ENCODE measurements around the gene OTUD7B.
"Not testable (repeated sequence)": the region's sequence is repeated elsewhere in the genome, so short reads cannot be mapped to it uniquely, and the experiment has no call there.

The OTUD7B gene

GRCh38 chr1:150010393-150011115 is at the start of gene OTUD7B:
OTUD7B (minus strand) TSS chr1:150010726; CDS start chr1:149977510, 33,216 bp downstream.
- peak; percentile 88 for DNase-seq

DNA sequence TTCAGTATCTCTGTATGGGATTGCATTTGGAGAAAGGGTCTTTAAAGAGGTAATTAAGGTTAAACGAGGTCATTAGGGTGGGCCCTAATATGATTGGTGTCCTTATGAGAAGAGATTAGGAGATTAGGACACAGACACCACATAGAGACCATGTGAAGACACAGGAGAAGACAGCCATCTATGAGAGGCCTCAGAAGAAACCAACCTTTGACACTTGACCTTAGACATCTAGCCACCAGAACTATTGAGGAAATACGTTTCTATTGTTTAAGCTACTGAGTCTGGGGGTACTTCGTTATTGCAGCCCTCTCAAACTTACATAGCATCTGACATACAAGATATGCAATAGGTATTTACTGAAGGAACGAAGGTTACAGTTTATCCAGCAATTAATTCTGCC is 49.7 kb upstream of the OTUD7B start:
- DNase-seq = no peak

DNA sequence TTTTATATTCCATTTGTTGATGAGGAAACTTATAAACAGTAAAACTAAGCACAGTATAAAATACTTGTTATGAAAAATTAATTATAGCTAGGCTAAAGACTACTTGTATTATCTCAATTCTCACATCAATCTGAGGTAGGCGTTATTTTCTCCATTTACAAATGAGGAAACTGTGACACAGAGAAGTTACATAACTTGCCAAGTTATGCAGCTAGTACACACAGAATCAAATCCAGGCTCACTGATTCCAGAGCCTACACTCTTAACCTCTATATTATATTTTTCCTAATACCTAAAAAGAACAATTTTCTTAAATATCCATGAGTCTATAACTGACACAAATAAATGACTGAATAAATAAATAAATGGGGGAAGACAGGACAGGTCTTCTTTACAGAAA is 45.9 kb upstream of the OTUD7B start:
- no peak for DNase-seq

- DNase-seq = not testable (repeated sequence)
Measured at GRCh38 chr1:150055507-150055906, 45.0 kb upstream of the OTUD7B start.

DNA sequence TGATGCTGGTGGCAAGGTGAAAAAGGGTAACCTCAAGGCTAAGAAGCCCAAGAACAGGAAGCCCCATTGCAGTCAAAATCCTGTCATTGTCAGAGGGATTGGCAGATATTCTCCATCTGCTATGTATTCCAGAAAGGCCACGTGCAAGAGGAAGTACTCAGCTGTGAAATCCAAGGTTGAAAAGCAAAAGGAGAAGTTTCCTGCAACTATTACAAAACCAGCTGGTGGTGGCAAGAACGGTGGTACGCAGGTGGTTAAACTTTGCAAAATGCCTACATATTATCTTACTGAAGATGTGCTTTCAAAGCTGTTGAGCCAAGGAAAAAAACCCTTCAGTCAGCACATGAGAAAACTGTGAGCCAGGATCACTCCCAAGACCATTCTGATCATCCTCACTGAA is 43.4 kb upstream of the OTUD7B start:
- DNase-seq = no peak

- not testable (repeated sequence) for DNase-seq
Measured at GRCh38 chr1:150051905-150052412, 41.4 kb upstream of the OTUD7B start.

- DNase-seq = no peak
Measured at GRCh38 chr1:150051089-150051373, 40.5 kb upstream of the OTUD7B start.

- no peak for DNase-seq
Measured at GRCh38 chr1:150049926-150050325, 39.4 kb upstream of the OTUD7B start.

DNA sequence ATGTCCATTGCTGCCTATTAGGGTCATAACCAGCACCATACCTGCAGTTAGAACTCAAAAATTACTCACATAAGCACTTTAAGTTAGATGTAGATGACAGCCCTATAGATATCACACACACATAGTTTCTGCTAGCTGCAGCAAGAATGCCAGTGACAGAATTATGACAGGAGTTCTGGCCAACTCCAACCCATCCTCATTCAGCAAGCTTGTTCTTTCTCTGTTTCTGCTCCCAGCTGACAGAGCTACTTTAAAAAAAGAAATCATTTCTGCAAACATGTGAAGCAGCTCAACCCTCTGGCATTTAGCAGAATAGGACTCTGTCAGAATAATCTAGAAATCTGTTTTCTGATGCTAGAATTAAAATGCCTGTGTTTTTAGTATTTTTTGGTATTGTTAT is 23.8 kb upstream of the OTUD7B start:
- DNase-seq = no peak

- no peak for DNase-seq
Measured at GRCh38 chr1:150028322-150028721, 17.8 kb upstream of the OTUD7B start.

- DNase-seq = no peak
Measured at GRCh38 chr1:150024156-150024555, 13.6 kb upstream of the OTUD7B start.

DNA sequence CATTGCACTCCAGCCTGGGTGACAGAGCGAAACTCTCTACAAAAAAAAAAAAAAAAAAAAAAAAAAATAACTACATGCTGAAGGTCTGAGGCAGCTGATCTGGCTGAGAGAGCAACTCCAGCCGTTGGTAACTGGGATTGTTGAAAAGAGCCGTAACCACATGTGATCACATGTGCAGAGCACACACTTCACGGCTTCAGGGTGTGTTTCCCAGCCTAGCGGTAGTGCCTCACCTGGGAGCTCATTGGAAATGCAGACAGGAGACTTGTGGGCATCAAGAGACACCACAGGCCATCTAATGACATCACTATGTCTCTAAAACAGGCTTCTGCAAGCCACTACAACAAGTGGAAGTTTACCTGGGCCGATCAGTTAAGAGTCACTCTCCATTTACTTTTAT is 11.8 kb upstream of the OTUD7B start:
- no peak for DNase-seq

- no peak for DNase-seq
Measured at GRCh38 chr1:150021191-150021694, 10.7 kb upstream of the OTUD7B start.

DNA sequence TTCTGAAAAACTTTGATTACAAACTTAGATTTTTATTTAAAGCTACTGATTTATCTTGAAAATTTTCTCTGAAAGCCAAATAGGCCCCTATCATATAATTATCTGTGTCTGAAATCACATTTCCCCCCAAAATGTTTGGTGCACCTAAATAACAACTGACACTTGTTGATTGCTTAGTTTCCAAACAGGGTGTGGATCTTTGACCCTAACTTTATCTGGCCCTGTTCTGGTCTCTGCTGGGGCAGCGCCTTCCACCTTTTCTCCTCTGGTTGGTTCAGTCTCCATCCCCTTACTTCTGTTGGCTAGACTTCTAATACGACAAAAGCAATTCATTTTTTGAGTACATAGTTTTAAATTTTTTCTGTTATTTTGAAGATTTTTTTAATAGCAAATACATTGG is 10.2 kb upstream of the OTUD7B start:
- DNase-seq = no peak

DNA sequence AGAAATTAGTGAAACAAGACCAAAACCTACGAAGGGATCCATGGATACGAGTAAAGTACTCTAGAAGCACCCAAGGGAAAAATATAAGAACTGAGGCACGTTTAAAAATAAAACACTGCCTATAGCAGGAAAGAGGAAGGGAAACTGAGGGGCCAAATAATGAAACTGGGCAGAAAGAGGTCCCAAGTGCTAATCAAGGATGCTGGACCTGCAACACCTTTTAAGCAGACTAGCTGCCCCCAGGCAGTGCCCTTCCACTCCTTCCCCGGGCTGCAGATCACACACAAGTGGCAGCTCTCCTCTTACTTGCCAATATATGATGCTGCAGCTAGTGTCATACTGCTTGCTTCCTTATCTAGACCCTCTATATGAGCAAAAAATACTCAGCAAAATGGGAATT is 7.6 kb upstream of the OTUD7B start:
- no peak for DNase-seq

DNA sequence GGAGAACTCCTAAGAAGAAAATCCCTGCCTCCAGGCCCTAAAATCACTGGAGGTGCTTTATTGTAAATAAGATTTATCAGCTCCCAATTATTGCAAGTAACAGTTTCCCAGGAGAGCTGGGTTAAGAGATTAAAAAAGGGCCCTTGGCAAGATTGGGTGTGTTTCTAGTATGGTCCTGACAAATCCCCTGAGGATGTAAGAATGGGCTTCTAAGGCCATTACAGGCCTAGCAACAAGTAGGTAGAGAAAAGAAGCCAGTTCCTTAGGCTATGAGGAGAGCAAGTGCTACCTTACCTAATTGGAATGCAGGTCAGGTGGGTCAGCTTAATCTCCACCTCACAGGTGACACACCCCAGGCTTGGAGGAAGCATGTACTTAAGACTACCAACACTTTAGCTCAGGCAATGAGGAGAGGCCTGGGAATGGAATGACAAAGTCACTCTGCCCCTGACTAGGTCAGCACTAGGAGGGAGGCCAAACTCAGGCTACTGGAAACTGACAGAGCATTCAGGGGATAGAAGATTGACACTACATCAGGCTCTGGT is 6.8 kb upstream of the OTUD7B start:
- DNase-seq = no peak

DNA sequence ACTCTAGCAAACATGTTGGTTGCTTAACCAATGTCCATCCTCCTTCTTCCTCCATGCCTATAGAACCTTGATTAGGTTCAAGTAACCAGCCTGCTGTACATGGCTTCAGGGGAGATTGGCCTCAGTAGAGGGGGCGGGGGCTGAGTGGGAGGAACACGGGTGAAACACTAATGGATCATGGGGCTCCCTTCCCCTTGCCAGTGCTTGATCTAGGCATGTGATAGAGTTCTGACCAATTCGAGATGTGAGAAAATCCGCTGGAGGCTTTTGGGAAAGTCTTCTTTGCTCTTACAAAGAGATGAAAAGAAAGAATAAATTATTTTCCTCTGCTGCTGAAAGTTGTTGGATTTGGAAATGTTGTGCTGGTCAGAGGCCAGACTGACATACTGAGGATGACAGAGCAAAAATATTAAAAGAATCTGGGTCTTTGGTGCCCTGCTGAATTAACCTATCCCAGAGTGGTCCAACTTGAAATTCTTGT is 5.2 kb upstream of the OTUD7B start:
- DNase-seq = no peak

DNA sequence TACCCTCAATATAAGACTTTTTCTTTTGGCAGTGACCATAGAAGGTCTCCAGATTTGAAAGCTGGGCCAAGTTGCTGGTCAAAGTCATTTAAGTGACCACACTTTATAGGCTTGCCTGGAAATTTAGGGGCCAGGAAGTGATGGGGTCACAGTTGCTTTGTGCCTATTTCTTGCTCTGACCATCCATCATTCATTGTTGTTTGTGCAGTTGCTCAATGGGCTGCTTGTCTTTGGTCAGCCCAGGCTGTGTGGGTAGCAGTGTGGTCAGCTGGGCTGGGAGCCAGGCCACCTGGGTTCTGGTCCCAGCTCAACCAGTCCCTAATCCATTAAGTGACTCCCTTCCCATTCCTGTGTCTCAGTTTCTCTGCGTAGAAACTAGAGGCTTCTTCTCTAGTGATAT is 2.1 kb upstream of the OTUD7B start:
- DNase-seq = no peak

DNA sequence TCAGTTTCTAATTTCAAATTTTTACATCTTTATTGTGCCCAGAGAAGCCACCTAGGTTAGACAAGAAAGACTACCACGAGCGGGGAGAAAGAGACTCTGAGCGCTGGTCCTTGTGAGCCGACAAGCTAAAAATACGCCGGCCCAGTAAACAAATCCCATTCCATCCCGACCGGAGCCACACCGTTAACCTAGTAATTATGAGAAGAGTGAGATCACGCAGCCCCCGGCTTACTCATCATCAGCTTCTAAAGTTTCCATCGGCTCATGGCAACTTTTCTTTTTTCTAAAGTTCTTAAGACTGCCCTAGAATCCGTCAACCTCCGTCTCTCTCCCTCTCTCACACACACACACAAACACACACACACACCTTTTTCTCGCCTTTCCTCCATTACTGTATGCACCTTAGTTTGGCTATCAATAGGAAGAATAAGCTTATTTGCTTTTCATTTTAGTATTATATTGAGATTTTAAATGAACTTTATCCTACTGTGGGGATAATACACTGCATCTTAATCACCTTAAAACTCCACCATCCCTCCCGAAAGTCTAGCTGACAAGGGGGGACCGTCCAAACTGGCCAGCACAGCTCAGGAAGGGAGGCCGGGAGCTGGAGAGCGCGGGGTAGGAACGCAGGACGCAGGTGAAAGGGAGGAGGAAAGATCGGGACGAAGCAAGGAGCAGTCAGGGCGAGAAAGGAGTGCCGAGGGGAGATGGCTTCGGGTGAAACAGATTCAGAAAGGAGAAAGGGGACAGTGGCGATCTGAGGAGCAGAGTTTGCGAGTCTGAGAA is 728 bp downstream of the OTUD7B start:
- peak; percentile 72 for DNase-seq

DNA sequence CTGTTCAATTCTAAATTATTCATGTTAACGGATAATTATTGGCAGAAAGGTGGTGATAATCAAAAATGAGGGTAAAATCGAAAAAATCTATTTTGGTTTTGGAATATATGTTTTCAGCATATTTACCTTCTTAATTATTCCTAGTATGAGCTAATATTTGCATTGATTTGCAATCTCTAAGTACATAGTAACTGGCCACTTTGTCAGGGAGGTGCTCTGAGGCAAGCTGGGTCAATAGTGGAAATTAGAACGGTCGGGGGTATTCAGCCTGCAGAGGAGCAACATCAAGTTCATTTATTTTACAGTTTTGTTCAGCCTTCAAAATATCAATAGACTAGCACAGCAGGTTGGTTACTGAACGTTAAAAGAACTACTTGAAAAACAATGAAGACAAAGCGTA is 1.8 kb downstream of the OTUD7B start:
- DNase-seq = no peak

DNA sequence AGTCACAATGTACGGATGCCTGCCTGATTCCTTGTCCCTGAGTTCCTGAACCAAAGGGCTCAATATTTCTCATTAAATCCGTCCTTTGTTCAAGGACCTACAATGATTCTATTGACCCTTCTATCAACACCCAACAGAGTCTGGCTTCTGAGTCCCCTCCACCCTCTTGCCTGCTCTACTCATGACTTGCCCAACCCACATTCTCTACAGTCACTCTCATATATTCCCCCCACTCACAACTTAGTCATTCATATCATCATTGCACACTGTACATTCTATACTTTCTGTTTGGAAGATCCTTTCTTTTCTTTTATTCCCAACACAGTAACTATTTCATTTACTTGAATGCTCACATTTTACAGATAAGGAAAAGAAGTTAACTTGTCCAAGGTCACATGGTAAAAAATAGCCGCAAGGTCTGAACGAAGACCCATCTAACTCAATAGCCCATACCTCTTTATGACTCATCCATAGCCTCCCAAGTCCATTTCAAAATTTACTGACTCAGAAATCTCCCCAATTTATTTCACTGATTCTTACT is 3.6 kb downstream of the OTUD7B start:
- DNase-seq = no peak

DNA sequence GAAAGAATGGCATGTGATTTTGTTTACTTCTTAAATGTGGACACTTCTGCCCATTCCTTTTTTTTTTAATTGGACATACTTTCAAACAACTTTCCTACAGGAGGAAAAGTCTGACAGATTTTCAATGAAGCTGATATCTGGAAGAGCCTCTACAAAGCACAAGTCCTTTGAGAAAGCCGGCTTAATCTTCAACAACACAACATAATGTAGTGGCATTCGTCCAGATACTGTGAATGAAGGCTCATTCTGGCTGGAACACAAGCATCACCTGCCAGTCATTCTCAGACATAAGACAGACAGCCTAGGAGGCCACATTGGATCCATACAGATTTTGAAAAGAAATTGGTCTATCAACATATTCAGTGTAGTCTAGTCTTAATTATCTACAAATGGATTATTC is 4.9 kb downstream of the OTUD7B start:
- no peak for DNase-seq

DNA sequence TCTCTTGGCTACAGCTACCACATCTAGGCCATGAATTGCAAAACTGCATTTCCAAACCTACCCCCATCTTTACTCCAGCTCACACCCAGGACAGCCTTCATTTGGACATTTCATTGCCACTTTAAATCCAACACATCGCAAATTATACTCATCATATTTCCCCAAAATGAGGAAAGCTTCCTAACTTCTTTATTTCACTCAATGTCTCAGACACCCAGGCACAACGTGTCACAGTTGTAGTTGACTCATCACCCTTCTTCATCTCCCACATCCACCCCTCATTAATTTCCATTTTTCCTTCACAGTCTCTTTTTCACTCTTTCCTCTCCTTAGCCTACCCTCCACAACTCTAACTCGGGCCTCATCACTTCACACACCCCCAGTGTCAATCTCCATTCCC is 6.7 kb downstream of the OTUD7B start:
- no peak for DNase-seq

DNA sequence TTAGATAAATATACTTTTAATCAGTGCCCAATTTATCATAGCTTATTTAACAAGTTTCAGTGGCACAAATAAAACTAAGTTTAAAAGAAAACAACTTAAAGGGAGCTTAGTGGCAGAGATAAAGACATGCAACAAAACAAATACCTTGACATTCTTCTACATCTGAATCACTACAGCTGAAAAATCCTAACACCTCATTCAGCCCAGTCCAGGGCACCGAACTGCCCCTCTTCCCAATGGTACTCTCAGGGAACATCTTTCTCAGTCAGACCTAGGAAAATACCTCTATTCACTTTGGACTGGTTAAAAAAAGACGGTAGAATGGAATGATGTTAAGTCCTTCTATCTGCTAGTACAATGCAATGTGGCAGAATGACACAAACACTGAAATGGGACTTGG is 8.3 kb downstream of the OTUD7B start:
- no peak for DNase-seq
